Neural progenitor cell (in vitro differentiated cells): Measurements from ENCODE around the gene ZNF444. TPM values are rescaled to one million over a fixed set of nuclear protein-coding genes. Genes with fewer than 3 reads are reported as not detected.
A peak's percentile ranks its signal among the peaks of the same experiment; 100 is the strongest.

Experiments
- DNase-seq: peaks from one replicate; pipeline ENCODE4 v3.0.0-alpha.2; 2016; ENCODE audit warnings: low spot score
- H2AFZ ChIP-seq: fragments of 200-600 bp; sonication (generic); replicated peaks from 2 replicates; pipeline ENCODE4 v1.6.1; 2016; ENCODE audit warnings: antibody characterized with exemption
- H3F3A ChIP-seq: fragments of 200-600 bp; sonication (generic); 2 replicates; pipeline ENCODE4 v1.6.1; 2016; ENCODE audit warnings: antibody characterized with exemption, low read depth
- H3K27ac ChIP-seq: fragments of 200-600 bp; sonication (generic); 2 replicates; pipeline ENCODE4 v1.5.1; 2016; ENCODE audit warnings: mild to moderate bottlenecking
- H3K27me3 ChIP-seq: fragments of 200-600 bp; sonication (generic); 2 replicates; pipeline ENCODE4 v1.6.1; 2016; ENCODE audit warnings: mild to moderate bottlenecking, moderate library complexity
- H3K36me3 ChIP-seq: fragments of 200-600 bp; sonication (generic); 2 replicates; pipeline ENCODE4 v1.5.1; 2016
- H3K4me1 ChIP-seq: fragments of 200-600 bp; sonication (generic); 2 replicates; pipeline ENCODE4 v1.6.1; 2016; ENCODE audit warnings: mixed run types
- H3K4me2 ChIP-seq: fragments of 200-600 bp; sonication (generic); 2 replicates; pipeline ENCODE4 v1.6.1; 2016
- H3K4me3 ChIP-seq: fragments of 200-600 bp; sonication (generic); 2 replicates; pipeline ENCODE4 v1.5.1; 2016
- H3K79me2 ChIP-seq: fragments of 200-600 bp; sonication (generic); 2 replicates; pipeline ENCODE4 v1.6.1; 2016; ENCODE audit warnings: low read depth
- H3K9ac ChIP-seq: fragments of 200-600 bp; sonication (generic); 2 replicates; pipeline ENCODE4 v1.6.1; 2016
- H3K9me3 ChIP-seq: fragments of 200-600 bp; sonication (generic); 2 replicates; pipeline ENCODE4 v1.5.1; 2016; ENCODE audit warnings: low read depth
- H4K20me1 ChIP-seq: fragments of 200-600 bp; sonication (generic); 2 replicates; pipeline ENCODE4 v1.6.1; 2016; ENCODE audit warnings: low read depth
- H3K27ac Mint-ChIP-seq: 3 replicates; pipeline ENCODE4 v1.8.0; 2021; ENCODE audit warnings: mixed read lengths
- H3K27me3 Mint-ChIP-seq: 2 replicates; pipeline ENCODE4 v1.8.0; 2022; ENCODE audit warnings: low read depth, mild to moderate bottlenecking, inconsistent platforms, moderate library complexity, mixed read lengths; ENCODE audit not compliant: insufficient read depth
- H3K36me3 Mint-ChIP-seq: 3 replicates; pipeline ENCODE4 v1.8.0; 2021; ENCODE audit warnings: mixed read lengths
- H3K4me1 Mint-ChIP-seq: 3 replicates; pipeline ENCODE4 v1.8.0; 2021; ENCODE audit warnings: mixed read lengths
- H3K4me3 Mint-ChIP-seq: 3 replicates; pipeline ENCODE4 v1.8.0; 2021; ENCODE audit warnings: mild to moderate bottlenecking, moderate library complexity, mixed read lengths
- H3K9me3 Mint-ChIP-seq: 3 replicates; pipeline ENCODE4 v1.8.0; 2020; ENCODE audit warnings: mixed read lengths
- EZH2 ChIP-seq: fragments of 200-600 bp; sonication (generic); IDR thresholded peaks from 2 replicates; pipeline ENCODE4 v1.6.1; 2017; ENCODE audit warnings: antibody characterized with exemption, mild to moderate bottlenecking, moderate library complexity
- EZH2phosphoT487 ChIP-seq: fragments of 200-600 bp; sonication (generic); IDR thresholded peaks from 2 replicates; pipeline ENCODE4 v1.6.1; 2017; ENCODE audit warnings: antibody characterized with exemption
- total RNA-seq: library from RNA; depleted of rRNA; stranded (reverse); fragments of >200 nt; gene quantifications from 2 replicates; pipeline ENCODE4 v1.2.3, GENCODE V29; 2015; ENCODE audit warnings: low replicate concordance
- TF ChIP-seq, protein P1 (sequence below): fragments of 200-600 bp; sonication (generic); IDR thresholded peaks from 2 replicates; pipeline ENCODE4 v1.5.1; 2017; ENCODE audit warnings: antibody characterized with exemption, mild to moderate bottlenecking

Gene ZNF444
- total RNA-seq, 1 donor from 2014 or later: 7.0 TPM

GRCh38 chr19:56133858-56134653, 7.0 kb upstream of the ZNF444 start:
- Mint-ChIP-seq H3K36me3 (no peaks in the 10 kb centered on the region), H3K4me3 (peak overlapping the region; percentile 17), H3K4me1 (peaks cover 24% of the 10 kb centered on the region), H3K27me3 (peaks cover 3% of the 10 kb centered on the region), H3K9me3 (no peaks in the 10 kb centered on the region), H3K27ac (peak overlapping the region; percentile 82)
- no peaks in the 10 kb centered on the region for H3K79me2 ChIP-seq
- peaks cover 21% of the 10 kb centered on the region for H3K4me1 ChIP-seq
- H3K9ac ChIP-seq: no peak overlapping the region
- no peak overlapping the region for H2AFZ ChIP-seq
- no peak overlapping the region for H3K4me2 ChIP-seq
- H3K9me3 ChIP-seq: no peaks in the 10 kb centered on the region
- no peaks in the 10 kb centered on the region for H3K36me3 ChIP-seq
- no peaks in the 10 kb centered on the region for H4K20me1 ChIP-seq
- DNase-seq: no peak
- H3K4me3 ChIP-seq: no peak overlapping the region
- peaks cover 42% of the 10 kb centered on the region for H3F3A ChIP-seq
- H3K27ac ChIP-seq: no peak overlapping the region
- TF ChIP-seq EZH2phosphoT487: no peak
- no peak for TF ChIP-seq EZH2
- TF ChIP-seq, protein P1, sequence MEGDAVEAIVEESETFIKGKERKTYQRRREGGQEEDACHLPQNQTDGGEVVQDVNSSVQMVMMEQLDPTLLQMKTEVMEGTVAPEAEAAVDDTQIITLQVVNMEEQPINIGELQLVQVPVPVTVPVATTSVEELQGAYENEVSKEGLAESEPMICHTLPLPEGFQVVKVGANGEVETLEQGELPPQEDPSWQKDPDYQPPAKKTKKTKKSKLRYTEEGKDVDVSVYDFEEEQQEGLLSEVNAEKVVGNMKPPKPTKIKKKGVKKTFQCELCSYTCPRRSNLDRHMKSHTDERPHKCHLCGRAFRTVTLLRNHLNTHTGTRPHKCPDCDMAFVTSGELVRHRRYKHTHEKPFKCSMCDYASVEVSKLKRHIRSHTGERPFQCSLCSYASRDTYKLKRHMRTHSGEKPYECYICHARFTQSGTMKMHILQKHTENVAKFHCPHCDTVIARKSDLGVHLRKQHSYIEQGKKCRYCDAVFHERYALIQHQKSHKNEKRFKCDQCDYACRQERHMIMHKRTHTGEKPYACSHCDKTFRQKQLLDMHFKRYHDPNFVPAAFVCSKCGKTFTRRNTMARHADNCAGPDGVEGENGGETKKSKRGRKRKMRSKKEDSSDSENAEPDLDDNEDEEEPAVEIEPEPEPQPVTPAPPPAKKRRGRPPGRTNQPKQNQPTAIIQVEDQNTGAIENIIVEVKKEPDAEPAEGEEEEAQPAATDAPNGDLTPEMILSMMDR: no peak
- H3K27me3 ChIP-seq: no peaks in the 10 kb centered on the region

DNA sequence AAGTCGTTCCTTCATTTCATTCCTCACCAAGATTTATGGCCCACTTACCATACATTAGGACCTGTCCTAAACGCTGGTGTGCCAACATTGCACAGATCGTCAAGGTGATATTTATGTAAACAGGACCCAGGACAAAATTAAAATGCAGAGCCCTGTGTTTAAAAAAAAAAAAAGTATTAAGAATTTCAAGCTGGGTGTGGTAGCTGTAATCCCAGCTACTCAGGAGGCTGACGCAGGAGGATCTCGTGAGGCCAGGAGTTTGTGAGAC, 6.5 kb upstream of the ZNF444 start:
- no peaks in the 10 kb centered on the region for H3K36me3 ChIP-seq
- TF ChIP-seq EZH2 (no peak), EZH2phosphoT487 (no peak)
- TF ChIP-seq, protein P1: no peak
- H3K4me2 ChIP-seq: no peak overlapping the region
- Mint-ChIP-seq H3K4me3 (peak overlapping the region; percentile 17), H3K9me3 (no peaks in the 10 kb centered on the region), H3K4me1 (peaks cover 26% of the 10 kb centered on the region), H3K27ac (peak overlapping the region; percentile 29), H3K36me3 (no peaks in the 10 kb centered on the region), H3K27me3 (peaks cover 3% of the 10 kb centered on the region)
- DNase-seq: no peak
- H3K4me3 ChIP-seq: no peak overlapping the region
- H3K9me3 ChIP-seq: no peaks in the 10 kb centered on the region
- H3K27me3 ChIP-seq: no peaks in the 10 kb centered on the region
- no peak overlapping the region for H3K9ac ChIP-seq
- H4K20me1 ChIP-seq: no peaks in the 10 kb centered on the region
- H3K79me2 ChIP-seq: no peaks in the 10 kb centered on the region
- peaks cover 21% of the 10 kb centered on the region for H3K4me1 ChIP-seq
- H3K27ac ChIP-seq: no peak overlapping the region
- H2AFZ ChIP-seq: no peak overlapping the region
- peaks cover 42% of the 10 kb centered on the region for H3F3A ChIP-seq

DNA sequence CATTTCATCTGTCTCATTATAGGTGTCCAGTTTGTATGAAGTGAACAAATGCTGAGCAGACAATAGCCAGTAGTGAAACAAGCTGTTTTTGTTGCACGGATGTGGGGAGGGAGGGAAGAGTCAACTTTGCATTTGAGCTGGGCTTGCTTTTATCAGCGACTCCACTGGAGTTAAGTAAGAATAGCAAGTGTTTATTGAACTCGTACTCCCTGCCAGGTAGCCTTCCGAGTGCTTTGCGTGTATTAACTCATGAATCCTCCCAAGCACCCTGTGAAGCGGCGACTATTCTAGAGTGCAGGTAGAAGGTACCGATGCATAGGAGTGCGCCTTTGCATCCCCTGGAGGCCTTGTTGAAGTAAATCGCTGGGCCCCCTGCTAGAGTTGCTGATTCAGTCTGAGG, 4.7 kb upstream of the ZNF444 start:
- Mint-ChIP-seq H3K27ac (peak overlapping the region; percentile 86), H3K4me3 (no peak overlapping the region), H3K36me3 (no peaks in the 10 kb centered on the region), H3K27me3 (peaks cover 3% of the 10 kb centered on the region), H3K4me1 (peaks cover 34% of the 10 kb centered on the region), H3K9me3 (no peaks in the 10 kb centered on the region)
- H3K4me1 ChIP-seq: peaks cover 28% of the 10 kb centered on the region
- H3K4me2 ChIP-seq: peak overlapping the region; percentile 57
- no peaks in the 10 kb centered on the region for H4K20me1 ChIP-seq
- H3K79me2 ChIP-seq: no peaks in the 10 kb centered on the region
- TF ChIP-seq, protein P1: no peak
- TF ChIP-seq EZH2phosphoT487 (no peak), EZH2 (no peak)
- peak; percentile 35 for DNase-seq
- H3K36me3 ChIP-seq: no peaks in the 10 kb centered on the region
- peak overlapping the region; percentile 99 for H2AFZ ChIP-seq
- peak overlapping the region; percentile 67 for H3K27ac ChIP-seq
- no peak overlapping the region for H3K4me3 ChIP-seq
- no peaks in the 10 kb centered on the region for H3K27me3 ChIP-seq
- H3F3A ChIP-seq: peaks cover 51% of the 10 kb centered on the region
- H3K9me3 ChIP-seq: no peaks in the 10 kb centered on the region
- no peak overlapping the region for H3K9ac ChIP-seq
